Right lobe of liver (tissue), 4 donors: ENCODE measurements around the gene SOX8.
"Not testable (repeated sequence)": the region's sequence is repeated elsewhere in the genome, so short reads cannot be mapped to it uniquely, and the experiment has no call there.

Source experiments
- CTCF ChIP-seq, 4 donors: fragments of 200-600 bp in 3 of 4; fragments of 450-650 bp in 1 of 4; IDR thresholded peaks; one replicate each; pipeline versions ENCODE4 v1.5.1 to v1.8.0; 2016 to 2022; ENCODE audit warnings: antibody characterized with exemption in 4 of 4, mild to moderate bottlenecking in 2 of 4
- POLR2A ChIP-seq: fragments of 450-650 bp; IDR thresholded peaks from one replicate; pipeline ENCODE4 v1.6.1; 2017; ENCODE audit warnings: antibody characterized with exemption, mild to moderate bottlenecking
- donor health status: DM: no; HTN: no; CAD: no.
- donor health status: DM: no; HTN: no; CAD: no.
- donor health status: DM: no; HTN: yes; CAD: no.

GRCh38 chr16:1025183-1025809 lies 43.7 kb downstream of the SOX8 start:
- TF ChIP-seq CTCF (IDR thresholded peaks at IDR 0.05); POLR2A: not testable (repeated sequence)
